Measurements from ENCODE around the gene PPP1R12A.

DNA sequence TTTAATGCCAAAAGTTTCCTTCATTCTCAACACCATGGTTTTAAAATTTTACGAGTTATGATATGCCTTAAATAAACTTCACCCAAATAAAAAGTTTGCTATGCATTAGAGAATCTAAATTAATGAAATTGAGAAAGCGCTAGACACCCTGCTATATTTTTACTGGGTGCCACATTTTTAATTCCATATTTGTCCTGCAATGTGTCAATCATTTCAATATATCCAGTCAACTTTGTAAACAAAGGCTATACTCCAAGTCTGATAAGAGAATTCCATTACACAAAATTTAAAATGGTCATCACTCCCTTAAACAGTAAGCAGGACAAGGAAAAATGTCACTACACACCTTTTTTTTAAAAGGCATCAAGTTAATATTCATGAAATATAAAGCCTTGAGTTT, 1.9 kb downstream of the PPP1R12A start:
- TF ChIP-seq, protein P1, sequence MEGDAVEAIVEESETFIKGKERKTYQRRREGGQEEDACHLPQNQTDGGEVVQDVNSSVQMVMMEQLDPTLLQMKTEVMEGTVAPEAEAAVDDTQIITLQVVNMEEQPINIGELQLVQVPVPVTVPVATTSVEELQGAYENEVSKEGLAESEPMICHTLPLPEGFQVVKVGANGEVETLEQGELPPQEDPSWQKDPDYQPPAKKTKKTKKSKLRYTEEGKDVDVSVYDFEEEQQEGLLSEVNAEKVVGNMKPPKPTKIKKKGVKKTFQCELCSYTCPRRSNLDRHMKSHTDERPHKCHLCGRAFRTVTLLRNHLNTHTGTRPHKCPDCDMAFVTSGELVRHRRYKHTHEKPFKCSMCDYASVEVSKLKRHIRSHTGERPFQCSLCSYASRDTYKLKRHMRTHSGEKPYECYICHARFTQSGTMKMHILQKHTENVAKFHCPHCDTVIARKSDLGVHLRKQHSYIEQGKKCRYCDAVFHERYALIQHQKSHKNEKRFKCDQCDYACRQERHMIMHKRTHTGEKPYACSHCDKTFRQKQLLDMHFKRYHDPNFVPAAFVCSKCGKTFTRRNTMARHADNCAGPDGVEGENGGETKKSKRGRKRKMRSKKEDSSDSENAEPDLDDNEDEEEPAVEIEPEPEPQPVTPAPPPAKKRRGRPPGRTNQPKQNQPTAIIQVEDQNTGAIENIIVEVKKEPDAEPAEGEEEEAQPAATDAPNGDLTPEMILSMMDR (IDR thresholded peaks at IDR 0.05 in 8 of 11, conservative IDR thresholded peaks at IDR 0.05 in 3 of 11): no peak
- TF ChIP-seq POLR2A (IDR thresholded peaks at IDR 0.05): no peak
